ENCODE measurements around the gene PBXIP1.

PBXIP1 gene

DNA sequence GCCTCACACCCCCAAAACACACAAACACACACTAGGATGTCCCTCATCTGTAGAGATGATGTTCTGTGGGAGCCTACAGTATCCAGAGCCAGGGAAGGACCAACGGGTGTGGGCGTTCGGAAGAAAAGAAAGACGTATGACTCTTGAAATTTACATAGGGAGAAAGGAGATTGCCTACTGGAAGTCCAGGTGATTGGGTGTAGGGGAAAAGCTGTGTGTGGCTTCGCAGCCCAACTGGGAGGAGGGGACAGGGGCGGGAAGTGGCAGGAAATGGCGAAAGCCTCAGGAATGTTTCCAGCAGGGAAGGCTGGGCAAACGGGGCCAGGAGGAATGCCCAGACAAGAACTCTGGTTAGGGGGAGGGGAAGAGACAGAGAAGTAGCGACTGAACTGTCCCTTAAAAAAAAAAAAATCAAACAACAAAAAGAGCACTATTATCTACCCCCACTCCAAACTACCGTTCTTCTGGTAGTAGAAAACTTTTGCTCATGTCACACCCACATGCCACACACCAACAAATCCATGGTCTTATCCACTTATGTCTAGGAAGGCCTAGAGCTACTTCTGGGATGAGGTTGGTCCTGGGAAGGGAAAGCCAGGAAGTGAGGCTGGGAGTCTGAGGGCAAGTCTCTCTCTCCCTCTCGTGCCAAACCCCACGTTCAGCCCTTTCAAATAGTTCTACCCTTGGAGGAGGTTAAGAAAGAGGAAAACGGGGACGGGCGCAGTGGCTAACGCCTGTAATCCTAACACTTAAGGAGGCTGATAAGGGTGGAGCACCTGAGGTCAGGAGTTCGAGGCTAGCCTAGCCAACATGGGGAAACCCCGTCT is 16.8 kb upstream of the PBXIP1 start:
- DNase-seq (ENCODE audit: low spot score): peak; percentile 41

DNA sequence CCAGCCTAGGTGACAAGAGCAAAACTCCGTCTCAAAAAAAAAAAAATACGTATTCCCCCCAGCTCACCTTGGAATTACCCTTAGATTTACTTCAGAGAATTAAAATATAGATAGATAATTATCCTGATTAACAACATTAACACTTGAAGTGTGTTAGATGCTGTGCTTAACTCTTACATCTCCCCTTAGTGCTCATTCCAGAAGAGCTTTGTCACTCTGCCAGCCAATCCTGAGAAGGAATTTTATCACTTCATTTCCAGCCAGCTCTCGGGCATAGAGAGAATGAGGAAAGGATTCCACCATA is 16.3 kb upstream of the PBXIP1 start:
- DNase-seq (ENCODE audit: low spot score): no peak

GRCh38 chr1:154971341-154971998 is 15.6 kb upstream of the PBXIP1 start:
- no peak for DNase-seq (ENCODE audit: low spot score)

DNA sequence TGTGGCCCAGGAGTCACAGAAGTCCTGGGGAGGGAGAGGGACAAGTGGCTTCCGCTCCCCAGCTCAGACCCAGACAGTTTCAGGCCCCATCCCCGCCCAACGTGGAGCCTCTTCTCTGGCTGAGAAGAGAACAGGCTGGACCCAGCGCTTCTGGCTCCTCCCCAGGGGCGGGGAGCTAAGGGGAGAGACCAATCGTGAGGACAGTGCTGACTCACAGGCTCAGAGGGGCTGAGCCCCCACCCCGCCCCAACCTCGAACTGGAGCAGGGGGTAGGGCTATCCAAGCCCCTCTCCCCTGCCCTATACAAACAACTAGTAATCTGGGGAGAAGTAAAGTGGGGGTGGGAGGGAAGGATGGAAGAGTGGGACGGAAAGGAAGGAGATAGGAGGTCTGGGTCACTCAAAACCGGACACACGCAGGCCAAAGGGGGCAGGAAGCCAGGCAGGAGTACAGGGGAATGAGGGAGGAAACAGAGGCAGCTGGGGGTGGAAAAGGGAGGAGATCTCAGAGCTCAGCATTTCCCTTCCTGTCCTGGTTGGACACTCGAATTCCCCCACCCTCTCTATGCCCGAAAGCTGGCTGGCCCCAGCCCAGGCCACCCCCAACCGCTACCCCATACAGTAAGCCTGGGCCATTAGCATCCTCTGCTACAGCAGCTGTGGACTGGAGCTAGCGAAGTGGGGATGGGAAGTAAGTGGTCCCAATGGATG is 14.9 kb upstream of the PBXIP1 start, which contains the start of gene SHC1:
TSS of gene SHC1 (minus strand) at position 117 of the 710 bp plus-strand sequence. CDS start 221 bp downstream, outside the sequence.
- peak; percentile 80 for DNase-seq (ENCODE audit: low spot score)

DNA sequence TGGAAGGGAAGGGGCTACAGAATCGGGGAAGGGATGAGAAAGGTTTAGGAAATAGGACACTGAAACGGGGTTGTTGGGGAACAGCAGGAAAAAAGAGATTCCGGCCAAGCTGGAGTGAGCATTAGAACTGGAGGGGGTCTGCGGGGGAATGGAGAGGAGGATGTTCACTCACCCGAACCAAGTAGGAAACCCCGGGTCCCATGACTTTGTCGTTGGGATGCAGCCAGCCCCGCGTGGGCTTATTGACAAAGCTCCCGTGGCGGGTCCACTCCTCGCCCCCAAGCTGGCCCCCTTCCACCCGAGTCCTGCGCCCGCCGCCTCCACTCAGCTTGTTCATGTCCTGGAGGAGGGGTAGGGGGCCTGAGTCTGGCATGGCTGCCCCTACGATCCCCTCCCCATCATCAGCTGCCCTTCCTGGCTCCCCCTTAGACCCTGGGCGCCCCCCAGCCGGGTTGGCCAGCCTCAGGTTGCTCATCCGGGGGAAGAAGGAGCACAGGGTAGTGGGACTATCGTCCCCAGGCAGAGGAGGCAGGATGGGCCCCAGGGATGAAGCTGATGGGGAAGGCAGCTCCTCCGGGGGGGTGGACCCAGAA is 14.1 kb upstream of the PBXIP1 start:
- no peak for DNase-seq (ENCODE audit: low spot score)

DNA sequence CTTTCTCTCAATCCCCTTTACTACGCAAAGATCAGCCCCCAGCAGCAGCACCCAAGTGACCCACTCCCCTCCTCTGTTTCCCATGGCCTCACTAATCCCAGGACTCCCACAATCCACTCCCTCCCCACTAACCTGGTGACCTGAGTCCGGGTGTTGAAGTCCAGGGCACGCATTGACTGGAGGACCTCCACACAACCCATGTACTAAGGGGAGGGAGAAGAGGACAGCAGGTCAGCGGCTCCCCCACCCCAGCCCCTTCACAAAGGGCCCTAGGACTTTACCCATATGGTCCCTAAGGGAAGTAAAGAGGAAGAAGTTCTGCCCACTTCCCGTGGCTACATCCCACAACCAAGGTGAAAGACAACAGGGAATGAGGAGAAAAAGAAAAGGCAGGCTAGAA is 13.3 kb upstream of the PBXIP1 start:
- DNase-seq (ENCODE audit: low spot score): no peak

DNA sequence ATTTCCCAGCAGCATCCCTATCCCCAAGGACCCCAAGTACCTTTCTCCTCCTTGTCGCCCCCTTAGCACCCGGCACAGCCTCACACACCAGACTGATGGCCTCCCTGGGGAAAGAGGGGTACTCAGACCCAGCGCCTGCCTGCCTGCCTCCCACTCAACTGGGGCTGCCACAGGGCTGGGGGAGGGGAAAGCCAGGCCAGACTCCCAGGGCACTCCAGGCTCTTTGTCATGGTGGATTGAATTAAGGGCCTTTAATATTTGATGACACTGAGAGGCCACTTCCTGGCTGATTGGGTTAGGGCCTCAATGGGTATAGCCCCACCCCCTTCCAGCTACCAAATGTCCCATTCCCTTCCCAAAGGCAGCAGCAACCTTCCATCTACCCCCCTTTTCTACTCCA is 12.8 kb upstream of the PBXIP1 start:
- DNase-seq (ENCODE audit: low spot score): no peak

DNA sequence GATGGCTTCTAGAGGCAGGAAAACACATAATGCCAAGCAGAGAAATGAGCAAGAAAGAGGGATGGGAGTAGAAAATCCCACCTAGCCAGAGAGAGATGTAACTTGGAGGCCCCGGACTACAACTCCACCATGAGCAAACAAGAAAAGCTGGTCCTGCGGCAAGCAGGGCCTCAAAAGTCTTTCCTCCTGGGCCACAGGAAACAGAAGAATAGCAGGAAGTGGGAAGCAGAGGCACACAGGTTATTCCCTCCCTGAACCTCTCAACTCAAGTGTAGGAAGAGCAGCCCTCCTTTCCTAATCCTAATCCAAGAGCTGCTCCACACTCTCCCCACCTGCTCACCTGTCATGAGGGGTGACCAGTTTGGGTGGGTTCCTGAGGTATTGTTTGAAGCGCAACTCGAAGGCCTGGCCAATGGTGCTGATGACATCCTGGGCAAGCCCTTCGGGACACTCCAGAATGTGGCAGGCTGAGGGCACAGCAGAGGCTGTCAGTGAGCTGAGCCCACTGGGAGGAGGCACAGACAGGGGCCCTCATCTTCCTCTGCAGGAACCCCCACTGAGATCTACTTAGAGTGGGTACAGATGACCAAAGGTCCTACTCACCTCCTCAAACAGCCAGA is 11.5 kb upstream of the PBXIP1 start:
- no peak for DNase-seq (ENCODE audit: low spot score)

DNA sequence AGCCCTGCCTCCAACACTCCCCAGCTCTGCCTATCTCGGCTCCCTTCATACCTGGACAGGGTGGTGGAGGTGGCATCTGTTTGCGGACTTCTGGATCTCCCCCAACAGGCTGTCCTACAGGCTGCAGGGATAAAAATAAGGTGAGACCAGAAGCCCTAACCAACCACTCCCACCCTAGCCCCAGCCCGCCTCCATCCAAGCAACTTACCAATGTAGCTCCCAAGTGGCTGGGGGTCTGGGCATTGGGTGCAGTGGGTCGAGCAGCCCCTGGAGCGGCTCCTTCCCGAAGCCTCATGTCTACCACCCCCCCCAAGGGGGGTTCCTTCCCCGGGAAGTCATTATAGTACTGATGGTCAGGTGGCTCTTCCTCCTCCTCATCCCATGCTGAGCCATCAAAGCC is 10.2 kb upstream of the PBXIP1 start:
- no peak for DNase-seq (ENCODE audit: low spot score)

- DNase-seq (ENCODE audit: low spot score): no peak
Observed at GRCh38 chr1:154964359-154964758, 8.5 kb upstream of the PBXIP1 start.

- DNase-seq (ENCODE audit: low spot score): no peak
Observed at GRCh38 chr1:154963643-154964042, 7.7 kb upstream of the PBXIP1 start.

GRCh38 chr1:154962795-154963330 is 7.0 kb upstream of the PBXIP1 start:
- DNase-seq (ENCODE audit: low spot score): no peak

DNA sequence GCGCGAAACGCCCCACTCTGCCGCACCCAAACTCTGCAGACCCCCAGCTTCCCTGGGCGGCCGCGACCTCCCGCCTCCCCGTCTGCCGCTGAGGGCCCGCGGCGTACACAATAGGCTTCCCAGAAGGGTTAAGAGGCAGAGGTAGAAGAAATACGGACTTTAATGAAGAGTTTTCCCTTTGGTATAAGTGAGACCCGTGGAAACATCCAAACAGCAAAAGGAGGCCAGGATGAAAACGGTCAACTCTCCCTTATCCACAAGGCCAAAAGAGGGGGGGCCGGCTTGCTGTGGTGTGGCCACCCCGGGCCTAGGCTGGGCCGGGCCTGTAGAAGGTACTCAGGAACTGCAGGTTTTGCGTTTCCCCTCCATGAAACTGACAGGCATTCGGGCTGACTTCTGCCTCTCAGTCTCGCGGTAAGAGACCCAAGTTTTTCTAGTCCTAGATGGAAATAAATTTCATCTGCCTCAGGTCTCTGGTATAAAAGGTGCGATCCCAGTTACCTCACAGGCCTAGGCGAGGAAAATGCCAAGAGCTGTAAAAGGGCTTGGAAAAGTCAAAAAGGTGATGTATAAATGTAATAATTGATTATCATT is 6.4 kb upstream of the PBXIP1 start:
- DNase-seq (ENCODE audit: low spot score): no peak

GRCh38 chr1:154961207-154962155 is 5.6 kb upstream of the PBXIP1 start, which contains the start of gene PYGO2:
PYGO2 (minus strand) TSS chr1:154961782; CDS start chr1:154961576, 206 bp downstream.
- DNase-seq (ENCODE audit: low spot score): peak; percentile 64

DNA sequence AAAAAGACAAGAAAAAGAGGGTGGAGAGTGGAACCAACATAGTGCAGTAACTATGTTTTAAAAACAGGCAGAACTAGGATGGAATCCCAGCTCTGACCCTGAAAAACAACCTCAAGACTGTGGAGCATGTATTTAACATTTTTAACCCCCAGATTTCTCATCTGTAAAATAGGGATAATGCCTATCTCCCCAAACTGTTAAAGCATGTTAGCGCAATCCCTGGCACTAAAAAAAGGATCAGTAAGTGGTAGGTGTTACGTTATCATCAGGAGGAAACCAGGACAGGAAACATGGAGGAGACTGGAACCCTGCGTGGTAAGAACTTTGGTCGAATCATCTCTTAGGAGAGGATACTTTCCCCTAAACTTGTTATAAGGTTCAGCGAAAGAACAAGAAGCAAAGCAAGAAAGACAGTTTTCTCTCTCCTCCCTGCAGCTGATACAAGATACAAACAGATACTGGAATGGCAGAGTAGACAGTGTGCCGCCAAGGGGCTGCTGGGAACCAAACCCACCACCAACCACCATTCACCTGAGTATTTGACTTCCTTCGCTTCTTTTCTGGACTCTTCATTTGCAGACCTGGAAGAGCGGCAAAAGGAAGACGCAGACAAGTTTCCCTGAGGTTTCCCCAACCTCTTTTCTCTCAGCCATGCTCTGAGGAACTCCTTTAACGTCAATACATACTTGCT is 4.7 kb upstream of the PBXIP1 start:
- no peak for DNase-seq (ENCODE audit: low spot score)

GRCh38 chr1:154959426-154959780 is 3.5 kb upstream of the PBXIP1 start:
- no peak for DNase-seq (ENCODE audit: low spot score)

GRCh38 chr1:154958681-154959425 is 3.0 kb upstream of the PBXIP1 start:
- DNase-seq (ENCODE audit: low spot score): no peak

- DNase-seq (ENCODE audit: low spot score): no peak
Observed at GRCh38 chr1:154958036-154958435, 2.1 kb upstream of the PBXIP1 start.

DNA sequence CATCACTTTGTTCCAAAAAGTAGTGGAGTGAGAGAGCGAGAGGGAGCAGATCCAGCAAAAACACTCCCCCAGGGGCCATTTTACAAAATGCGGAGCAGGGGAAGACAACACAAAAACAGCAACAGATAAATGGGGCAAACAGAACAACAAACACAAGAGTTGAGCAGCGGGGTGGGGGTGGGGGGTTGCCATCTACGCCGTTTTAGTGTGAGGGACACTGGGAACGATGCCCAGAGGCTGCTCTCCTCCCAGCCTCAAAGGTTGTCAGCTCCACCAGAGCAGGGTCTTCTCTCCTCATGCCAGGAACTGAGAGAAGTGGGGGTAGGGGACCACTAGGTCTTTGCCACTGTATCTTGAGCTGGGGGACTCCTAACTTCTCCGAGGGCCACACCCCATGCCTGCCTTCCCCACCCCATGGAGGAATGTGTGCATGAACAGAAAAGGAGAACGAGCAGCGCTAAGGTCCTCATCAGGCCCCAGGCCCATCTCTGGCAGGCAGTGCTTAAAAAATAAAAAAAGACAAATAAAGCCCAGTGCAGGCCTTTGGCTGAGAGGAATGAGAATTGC is 1.3 kb upstream of the PBXIP1 start:
- DNase-seq (ENCODE audit: low spot score): no peak
